Measurements from ENCODE around the gene NOL4L.

DNA sequence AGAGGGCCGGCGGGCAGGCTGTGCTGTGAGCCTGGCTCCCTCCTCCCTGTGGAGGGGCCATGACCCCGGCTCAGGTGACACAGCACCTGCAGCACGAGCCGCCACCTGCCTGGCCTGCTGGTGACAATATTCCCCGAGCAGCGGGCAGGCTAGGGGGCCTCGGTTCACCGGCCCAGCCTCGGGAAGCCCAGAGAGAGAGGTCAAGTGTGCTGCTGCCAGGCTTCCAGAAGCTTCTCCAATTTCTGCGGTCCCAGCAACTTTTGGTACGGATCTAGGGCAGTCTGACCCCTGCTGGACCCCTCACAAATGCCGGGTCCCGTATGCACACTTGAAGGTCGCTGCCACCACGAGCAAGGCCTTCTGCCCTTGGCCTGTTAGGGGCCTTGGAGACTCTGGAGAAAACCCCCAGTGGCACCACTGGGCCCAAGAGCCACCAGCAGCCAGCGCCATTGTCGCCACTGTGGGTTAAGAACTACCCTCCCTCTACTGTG is 38.6 kb upstream of the NOL4L start:
- no peak for TF ChIP-seq CTCF (IDR thresholded peaks at IDR 0.05; ENCODE audit: poor library complexity)
- TF ChIP-seq EZH2phosphoT487 (IDR thresholded peaks at IDR 0.05; ENCODE audit: low read depth, severe bottlenecking, unreplicated experiment) = no peak
- no peak for TF ChIP-seq EZH2 (IDR thresholded peaks at IDR 0.05; ENCODE audit: borderline replicate concordance)
